HG03354 (cell line): ENCODE measurements around the gene CSDE1.
A peak's percentile ranks its signal among the peaks of the same experiment; 100 is the strongest.

Experiments
- ATAC-seq: cut with Tn5 transposase; IDR thresholded peaks from one replicate; pipeline ENCODE4 v1.9.1; 2021; ENCODE audit warnings: mild to moderate bottlenecking; ENCODE audit not compliant: unreplicated experiment, poor library complexity, severe bottlenecking

CSDE1 gene

DNA sequence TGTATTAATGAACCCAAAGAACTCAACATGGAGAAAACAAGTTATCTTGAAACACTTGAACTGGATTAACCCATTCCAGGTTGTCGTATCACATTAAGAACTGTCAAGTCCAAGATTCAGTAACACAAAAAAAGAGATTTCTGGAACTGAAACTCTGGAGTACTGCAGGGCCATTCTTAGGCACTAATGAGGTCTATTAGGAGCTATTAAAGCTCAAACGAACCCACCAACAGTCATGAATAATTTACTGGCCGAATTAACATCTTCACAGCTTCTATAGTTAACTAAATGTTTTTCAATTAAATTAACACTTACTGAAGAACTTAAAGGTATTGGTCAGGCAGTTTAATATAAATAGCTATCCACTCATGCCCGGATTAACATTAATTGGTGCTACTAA, 4.6 kb downstream of the CSDE1 start:
- ATAC-seq, result no peak

DNA sequence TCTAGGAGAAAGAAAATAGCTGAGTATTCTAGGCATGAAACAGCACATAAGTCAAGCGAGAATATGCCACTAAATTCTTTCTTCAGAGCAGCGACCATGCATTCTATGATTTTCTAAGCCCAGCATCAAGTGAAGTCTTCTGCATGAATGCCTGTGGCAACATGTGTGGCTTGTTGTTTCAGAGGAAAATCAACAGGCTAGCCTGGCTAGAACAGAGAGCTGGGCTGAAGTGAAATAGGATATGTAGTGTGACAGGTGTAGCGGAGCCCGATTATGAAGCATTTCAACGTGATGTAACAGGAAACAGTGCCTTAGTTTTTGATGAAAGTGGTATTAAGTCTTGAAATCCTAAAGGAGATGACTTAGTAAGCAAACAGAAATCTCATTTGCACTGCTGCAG, 7.0 kb downstream of the CSDE1 start:
- ATAC-seq, result no peak

DNA sequence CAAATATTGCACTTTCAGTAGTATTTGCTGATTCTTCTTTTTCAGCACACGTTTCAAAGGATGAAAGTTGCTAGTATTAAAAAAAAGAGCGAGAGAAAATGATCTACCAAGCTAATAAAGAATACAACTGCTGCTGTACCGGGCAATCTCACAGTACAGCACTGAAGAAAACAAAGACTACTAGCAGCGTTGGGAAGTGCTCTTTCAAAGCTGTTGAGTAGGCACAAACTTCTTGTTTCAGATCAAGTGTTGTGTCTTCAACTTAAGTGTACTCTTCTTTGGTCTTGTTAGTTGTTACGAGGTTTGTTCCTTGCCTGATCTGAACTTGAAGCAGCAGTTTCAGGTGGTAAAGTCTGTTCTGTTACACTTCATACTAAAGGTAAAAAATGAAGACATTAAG, 7.9 kb downstream of the CSDE1 start:
- no peak for ATAC-seq

DNA sequence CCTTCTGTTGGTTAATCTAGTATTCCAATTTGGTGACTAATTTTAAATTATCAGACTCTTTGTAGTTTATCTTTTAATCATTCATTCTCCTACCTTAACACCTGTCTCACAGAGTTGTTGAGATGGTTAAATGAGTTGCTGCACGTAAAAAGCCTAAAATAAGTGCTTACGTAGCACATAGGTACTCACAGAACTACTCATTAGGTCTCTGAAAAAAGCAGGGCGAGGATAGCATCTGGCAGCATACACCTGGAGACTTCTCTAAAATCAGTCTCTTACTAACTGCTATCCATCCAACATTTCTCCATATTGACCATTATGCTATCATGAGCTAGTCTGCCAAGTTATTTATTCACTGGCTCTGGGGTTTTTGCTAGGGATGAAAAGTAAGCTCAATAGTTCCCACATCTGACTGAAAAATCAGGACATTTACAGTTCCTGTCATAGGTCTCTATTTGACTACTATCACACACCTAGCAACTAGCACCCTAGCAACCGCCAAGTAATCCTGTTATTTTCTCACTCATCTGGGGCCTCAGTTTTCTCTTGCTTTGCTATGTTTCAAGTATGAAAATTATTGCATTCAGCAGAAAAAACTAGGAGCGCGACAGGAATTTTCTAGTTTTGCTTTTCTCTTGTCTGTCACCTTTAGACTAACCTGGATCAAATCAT, 11.2 kb downstream of the CSDE1 start:
- no peak for ATAC-seq

DNA sequence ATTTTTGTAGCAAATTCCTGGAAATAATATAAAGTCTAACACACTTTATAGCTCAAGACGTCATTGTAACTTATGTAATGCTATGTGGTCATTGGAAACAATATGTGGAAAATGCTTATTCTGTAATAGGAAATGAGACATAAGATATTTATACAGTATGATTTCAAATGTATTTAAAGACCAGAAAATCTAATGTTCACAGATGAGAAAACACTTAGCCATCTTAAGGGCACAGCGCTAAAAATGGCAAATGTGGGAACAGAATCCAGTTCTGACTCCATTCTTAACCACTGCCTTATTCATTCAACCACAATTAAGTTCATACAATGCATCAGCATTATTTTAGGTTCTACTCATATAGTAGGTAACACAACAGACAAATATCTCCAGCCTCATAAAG, 12.5 kb downstream of the CSDE1 start:
- ATAC-seq, result no peak

DNA sequence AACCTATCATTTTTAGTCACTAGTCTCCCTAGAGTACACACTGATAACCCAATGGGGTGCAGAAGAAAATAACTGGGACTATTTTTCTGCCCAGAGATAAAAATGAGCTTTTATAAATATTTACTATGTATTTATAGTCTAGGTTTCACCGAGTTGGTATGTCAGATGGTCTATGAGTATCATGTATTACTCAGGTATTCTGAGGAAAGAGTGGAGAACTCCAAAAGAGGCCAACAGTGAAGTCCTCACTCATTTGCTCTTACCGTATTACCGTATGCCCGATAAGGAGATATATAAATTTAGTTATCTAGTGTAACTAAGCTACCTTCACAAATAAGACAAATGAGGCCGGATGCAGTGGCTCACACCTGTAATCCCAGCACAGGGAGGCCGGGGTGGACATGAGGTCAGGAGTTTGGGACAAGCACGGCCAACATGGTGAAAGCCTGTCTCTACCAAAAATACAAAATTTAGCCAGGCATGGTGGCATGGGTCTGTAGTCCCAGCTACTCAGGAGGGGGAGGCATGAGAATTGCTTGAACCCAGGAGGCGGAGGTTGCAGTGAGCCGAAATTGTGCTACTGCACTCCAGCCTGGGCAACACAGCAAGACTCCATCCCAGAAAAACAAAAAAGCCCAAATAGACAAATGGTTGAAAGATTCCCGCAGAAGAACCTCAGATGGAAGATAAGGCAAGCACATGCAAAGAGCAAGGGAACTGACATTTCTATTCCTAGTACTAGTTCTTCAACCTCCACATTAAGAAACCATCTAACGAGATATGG, 15.6 kb downstream of the CSDE1 start:
- no peak for ATAC-seq

DNA sequence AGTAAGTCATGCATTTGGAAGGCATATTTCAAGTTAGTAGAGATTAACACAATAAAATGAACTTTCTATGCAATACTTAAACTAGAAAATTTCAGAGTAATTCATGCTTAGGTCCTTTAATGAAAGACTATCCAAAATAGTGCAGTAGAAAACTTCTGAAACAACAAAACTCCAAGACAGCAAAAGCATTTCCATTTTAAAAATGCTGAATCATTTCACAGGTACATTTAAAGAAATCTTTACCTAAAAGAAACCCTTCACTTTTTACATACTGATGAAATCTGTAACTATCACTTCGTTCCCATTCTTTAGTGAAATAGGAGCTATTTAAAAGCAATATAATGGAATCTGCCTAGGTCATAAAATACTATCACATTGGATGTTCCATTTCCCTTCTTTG, 17.5 kb downstream of the CSDE1 start:
- ATAC-seq, result no peak

DNA sequence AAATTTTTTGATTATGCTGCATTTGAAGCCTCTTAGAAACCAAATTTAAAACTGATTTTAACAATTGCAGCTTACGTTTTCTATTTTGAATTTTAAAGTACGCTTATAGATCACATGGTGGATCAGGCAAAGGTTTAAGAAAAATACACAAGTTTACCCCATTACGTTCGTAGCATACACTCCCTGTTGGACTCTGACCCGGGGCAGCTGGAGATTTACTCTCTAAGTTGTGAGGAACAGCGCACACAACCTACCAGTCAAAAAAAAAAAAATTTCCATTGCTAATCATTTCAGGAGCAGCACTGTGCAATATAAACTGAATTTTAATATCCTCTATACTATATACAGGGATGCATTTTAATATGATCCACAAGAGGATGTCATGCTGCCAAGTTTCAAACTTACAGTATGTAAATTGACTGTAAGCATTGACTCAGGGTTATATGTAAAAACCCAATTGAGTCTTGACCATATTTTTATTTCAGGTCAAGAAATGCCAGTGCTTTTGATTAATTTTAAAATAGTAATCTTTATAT, 20.4 kb downstream of the CSDE1 start:
- ATAC-seq, result no peak

DNA sequence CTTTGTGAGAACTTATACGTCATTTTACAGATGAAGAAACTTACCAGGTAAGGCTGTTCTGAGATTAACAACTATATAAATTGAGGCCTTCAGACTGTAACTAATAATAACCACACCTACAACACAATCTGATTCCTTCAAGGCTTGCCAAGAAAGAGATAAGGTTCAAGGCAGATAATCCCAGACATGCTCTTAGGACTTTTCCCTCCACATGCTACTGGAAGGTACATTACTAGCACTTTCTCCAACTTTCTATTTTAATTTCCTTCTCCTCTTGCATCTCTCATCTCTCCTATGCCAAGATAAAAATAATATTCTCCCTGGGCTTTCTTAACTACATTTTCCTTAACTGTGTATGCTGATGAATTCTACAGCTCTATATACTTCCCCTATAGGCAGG, 22.3 kb downstream of the CSDE1 start:
- ATAC-seq, result no peak

DNA sequence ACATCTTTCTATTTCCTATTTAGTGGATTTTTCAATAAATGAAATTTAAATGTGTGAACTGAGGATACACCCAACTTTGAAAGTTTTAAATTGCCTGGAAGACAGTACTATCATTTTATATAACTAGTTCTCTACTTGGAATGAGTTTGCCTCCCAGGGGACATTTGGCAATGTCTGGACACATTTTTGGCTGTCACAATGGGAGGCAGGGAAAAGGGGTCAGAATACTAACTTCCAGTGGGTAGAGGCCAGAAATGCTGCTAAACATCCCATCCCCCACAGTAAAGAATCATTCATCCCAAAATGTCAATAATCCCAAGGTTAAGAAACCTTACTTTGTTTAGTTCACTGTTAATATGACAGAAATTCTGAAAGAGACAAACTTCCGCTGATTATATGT, 28.0 kb downstream of the CSDE1 start:
- no peak for ATAC-seq

GRCh38 chr1:114728553-114728952, 29.2 kb downstream of the CSDE1 start:
- no peak for ATAC-seq

- no peak for ATAC-seq
These were observed 32.6 kb downstream of the CSDE1 start for GRCh38 chr1:114725230-114725629.

DNA sequence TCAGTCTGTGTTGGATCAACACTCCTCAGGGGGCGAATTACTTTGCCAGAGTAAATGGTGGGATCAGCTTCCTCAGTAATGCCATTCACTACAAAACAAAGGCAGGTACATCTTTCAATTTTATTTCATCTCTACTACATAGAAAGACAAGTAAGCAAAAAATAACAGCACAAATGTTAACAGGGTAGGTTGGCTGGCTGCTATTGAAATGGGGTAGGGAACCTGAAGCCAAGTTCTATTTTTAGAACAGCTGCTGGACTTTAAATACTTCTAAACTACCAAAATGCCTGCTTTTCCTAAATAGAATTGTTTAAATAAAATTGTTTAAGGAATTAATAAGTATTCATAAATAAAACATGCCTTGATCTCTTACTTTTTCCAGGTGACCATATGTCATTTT, 33.9 kb downstream of the CSDE1 start:
- no peak for ATAC-seq

DNA sequence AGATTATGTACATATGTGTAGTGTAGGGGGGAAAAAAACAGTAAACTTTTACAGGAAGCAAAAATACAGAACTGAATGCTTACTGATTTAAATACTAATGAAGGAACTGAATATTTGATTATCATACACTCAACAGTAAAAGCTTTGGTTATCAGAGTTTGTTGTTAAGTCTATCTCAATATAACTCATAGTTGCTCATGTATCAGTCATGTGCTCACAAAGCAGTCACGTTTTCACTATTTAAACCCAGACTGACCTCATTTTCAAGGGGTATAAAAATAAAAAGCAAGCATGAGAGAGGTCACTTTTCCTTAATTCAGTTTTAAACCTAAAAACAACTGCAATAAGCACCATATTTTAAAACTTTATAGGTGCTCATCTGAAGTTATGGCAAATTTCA, 34.3 kb downstream of the CSDE1 start:
- no peak for ATAC-seq

- no peak for ATAC-seq
These were observed 37.3 kb downstream of the CSDE1 start for GRCh38 chr1:114720492-114720891.

- ATAC-seq, result no peak
These were observed 38.4 kb downstream of the CSDE1 start for GRCh38 chr1:114719424-114719787.

GRCh38 chr1:114718661-114719423, 38.9 kb downstream of the CSDE1 start:
- ATAC-seq, result no peak

DNA sequence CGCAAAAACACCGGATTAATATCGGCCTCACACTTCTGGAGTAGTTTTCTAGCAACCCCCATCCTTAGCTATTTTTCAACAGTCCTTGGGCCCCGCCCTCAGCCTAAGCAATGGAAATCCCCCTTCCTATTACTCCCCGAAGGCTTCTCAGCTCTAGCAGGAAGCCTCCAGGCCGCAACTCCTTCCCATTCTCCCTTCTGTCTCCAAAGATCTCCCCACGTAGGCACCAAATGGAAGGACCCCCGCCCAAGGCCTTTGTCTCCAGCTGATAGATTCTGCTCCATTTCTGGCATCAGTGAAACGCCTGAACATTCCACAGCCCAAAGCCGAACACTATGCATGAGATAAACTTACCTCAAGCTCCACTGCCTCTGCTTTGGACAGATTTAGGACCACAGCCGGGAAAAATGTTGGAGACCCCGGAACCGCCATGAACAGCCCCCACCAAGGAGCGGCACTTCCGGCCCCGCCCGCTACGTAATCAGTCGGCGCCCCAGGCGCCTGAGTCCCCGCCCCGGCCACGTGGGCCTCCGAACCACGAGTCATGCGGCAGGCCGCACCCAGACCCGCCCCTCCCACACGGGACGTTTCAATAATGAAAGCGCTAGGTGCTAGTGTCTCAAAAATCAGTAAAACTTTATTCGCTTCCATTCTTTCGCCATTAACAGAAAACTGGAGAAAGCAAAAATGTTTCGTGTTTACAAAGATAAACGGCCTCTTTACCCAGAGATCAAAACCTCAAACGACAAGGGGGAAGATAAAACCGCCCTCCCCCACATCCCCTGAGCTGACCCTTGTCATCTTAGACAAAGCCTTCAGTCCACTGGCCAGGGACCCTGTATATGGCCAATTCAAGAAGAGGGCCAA, 41.2 kb downstream of the CSDE1 start, which contains the start of gene NRAS:
TSS of gene NRAS (minus strand) at position 468 of the 867 bp plus-strand sequence. CDS start 611 bp downstream, outside the sequence.
- peak; percentile 95 for ATAC-seq

DNA sequence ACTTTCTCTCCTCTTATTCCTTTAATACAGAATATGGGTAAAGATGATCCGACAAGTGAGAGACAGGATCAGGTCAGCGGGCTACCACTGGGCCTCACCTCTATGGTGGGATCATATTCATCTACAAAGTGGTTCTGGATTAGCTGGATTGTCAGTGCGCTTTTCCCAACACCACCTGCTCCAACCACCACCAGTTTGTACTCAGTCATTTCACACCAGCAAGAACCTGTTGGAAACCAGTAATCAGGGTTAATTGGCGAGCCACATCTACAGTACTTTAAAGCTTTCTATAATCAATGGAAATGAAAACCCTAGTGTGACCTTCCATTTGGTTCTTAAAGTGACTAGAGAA, 41.9 kb downstream of the CSDE1 start:
- ATAC-seq, result peak; percentile 2

DNA sequence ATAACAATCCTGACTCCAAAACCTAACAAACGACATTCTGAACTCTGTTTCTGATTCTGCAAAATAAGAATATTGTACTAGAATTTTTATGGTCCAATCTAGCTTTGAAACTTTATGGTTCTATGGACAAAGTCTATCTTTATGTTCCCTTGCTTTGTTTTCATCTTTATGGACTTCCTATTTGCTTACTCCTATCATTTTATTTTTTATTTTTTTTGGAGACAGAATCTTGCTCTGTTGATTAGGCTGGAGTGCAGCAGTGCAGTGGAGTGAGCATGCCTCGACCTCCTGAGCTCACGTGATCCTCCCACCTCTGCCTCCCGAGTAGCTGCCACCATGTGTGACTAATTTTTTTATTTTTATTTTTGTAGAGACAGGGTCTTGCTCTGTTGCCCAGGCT, 44.8 kb downstream of the CSDE1 start:
- no peak for ATAC-seq
